Activated T-cell treated with anti-CD3 and anti-CD28 coated beads, Interleukin-2, amount 50 U/mL, for 4 hours (primary cell): ENCODE measurements around the gene MUC22. TPM values are rescaled to one million over a fixed set of nuclear protein-coding genes. Genes with fewer than 3 reads are reported as not detected.
A peak's percentile ranks its signal among the peaks of the same experiment; 100 is the strongest.
"Not testable (repeated sequence)": the region's sequence is repeated elsewhere in the genome, so short reads cannot be mapped to it uniquely, and the experiment has no call there.

Experiments used
- ATAC-seq, 2 donors: fragments of 200-7000 bp; cut with Tn5 transposase; one replicate each; pipeline ENCODE4 v1.10.0; 2021
- DNase-seq: peaks from one replicate; pipeline ENCODE4 v3.0.0-alpha.2; 2020
- H3K27me3 Mint-ChIP-seq: one replicate; pipeline ENCODE4 v1.8.0; 2021; ENCODE audit warnings: low read depth, mixed read lengths
- H3K36me3 Mint-ChIP-seq: one replicate; pipeline ENCODE4 v1.8.0; 2022; ENCODE audit warnings: mixed read lengths; ENCODE audit not compliant: insufficient read depth
- H3K4me1 Mint-ChIP-seq: one replicate; pipeline ENCODE4 v1.8.0; 2021; ENCODE audit warnings: low read depth, mixed read lengths
- H3K4me3 Mint-ChIP-seq: one replicate; pipeline ENCODE4 v1.8.0; 2021; ENCODE audit warnings: mild to moderate bottlenecking, moderate library complexity, mixed read lengths
- H3K9me3 Mint-ChIP-seq: one replicate; pipeline ENCODE4 v1.8.0; 2021; ENCODE audit warnings: mixed read lengths
- total RNA-seq, 3 donors: library from RNA; stranded (reverse); gene quantifications; one replicate each; pipeline ENCODE4 v1.2.1, GENCODE V29; 2021

Gene MUC22
- total RNA-seq, 3 donors from 2014 or later, result not detected

DNA sequence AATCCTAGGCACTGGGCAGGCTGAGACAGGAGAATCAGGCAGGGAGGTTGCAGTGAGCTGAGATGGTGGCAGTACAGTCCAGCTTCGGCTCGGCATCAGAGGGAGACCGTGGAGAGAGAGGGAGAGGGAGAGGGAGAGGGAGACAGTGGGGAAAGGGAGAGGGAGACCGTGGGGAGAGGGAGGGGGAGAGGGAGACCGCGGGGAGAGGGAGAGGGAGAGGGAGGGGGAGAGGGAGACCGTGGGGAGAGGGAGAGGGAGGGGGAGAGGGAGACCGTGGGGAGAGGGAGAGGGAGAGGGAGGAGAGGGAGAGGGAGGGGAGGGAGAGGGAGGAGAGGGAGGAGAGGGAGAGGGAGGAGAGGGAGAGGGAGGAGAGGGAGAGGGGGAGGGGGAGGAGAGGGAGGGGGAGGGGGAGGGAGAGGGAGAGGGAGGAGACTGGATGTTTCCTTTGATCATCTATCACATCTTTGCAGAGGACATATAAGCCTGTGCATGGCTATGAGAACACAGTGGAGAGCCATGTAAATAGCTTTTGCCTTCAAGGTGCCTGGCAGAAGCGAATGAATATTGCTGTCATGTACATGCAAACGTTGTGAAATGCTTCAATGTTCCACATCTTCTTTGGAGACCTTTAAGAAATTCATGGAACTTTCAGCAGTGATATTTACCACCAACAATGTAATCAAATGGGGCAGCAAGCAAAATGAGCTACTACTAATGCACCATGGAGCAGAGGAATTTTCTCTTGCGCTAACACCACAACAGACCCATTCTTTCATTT lies 57.8 kb downstream of the MUC22 start:
- not testable (repeated sequence) for ATAC-seq, DNase-seq, H3K36me3 Mint-ChIP-seq, H3K9me3 Mint-ChIP-seq, H3K4me3 Mint-ChIP-seq, H3K4me1 Mint-ChIP-seq, H3K27me3 Mint-ChIP-seq

DNA sequence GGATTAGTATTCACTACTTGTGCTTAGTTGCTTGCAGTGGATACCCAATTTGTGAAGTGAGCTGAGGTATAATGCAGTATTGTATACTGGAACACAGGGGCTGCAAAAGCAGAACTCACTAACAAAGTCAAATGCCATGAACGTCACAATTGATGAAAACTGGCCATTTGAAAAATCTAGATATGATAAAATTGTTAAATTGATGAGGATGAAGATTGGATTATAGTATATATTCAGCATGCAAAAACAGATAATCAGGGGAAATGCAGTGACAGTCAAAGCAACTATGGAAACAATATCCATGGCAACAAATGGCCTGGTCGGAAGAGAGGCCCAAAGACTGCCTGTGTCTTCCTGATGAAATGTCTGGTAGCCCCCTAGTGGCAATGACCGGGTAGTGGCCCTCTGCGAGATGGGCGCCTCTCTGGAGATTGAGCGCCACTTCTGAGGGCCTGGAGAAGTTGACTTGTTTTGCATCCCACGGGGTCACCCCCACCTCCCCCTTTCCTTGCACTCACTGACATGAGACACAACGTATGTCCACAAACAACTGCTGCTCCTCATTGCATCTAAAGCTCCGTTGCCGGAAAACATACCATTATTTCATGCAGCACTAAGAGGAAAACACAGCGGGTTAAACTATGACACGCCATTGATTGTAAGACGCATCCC lies 58.5 kb downstream of the MUC22 start:
- ATAC-seq, result peak; percentile 92 to 95
- H3K27me3 Mint-ChIP-seq, result no peaks in the 10 kb centered on the region
- peaks cover 3% of the 10 kb centered on the region for H3K4me1 Mint-ChIP-seq
- no peak overlapping the region for H3K4me3 Mint-ChIP-seq
- H3K36me3 Mint-ChIP-seq, result no peaks in the 10 kb centered on the region
- DNase-seq, result peak; percentile 64
- no peaks in the 10 kb centered on the region for H3K9me3 Mint-ChIP-seq

DNA sequence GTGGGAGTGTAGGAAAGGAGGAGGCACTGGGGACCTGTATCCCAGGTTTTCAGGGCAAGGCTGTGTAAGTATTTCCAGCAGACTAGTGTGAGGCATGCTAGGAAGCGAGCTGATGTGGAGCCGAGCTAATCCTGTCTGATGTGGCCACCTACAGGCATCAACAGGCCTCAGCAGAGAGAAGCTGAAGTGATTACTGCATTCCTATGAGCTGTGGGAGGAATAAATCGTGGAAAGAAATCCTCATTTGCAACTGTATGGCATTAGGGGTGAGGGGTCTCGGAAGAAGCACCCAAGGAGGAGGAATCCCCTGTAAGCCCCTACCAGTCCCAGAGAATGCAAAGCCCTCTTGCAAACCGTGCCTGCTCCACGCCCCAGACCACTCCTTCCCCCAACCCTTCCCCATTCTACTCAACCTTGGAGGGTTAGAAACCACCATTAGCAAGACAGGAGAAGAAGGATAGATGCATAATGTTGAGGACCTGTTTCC lies 60.5 kb downstream of the MUC22 start:
- no peak for ATAC-seq

DNA sequence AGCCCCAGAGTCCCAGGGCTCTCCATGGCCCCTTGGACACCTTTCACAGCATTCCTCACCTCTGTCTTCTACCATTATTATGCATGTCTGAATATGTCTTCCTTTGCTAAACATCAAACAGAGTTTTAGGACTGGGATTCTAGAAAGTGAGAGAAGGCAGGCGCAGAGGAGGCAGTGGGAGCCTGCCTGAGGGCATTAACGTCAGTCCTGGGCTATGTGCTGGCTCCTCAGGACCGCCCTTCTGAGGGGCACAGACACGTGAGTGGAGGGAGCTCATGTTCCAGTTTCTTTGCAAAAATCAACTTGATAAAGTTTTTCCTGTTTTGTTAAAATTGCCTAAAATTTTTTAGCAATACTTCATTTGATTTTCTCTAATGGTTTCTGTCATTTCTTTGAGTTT lies 64.1 kb downstream of the MUC22 start:
- ATAC-seq (no peak), DNase-seq (no peak)
- no peak overlapping the region for H3K4me3 Mint-ChIP-seq
- H3K4me1 Mint-ChIP-seq, result peaks cover 2% of the 10 kb centered on the region
- H3K9me3 Mint-ChIP-seq, result no peaks in the 10 kb centered on the region
- no peaks in the 10 kb centered on the region for H3K27me3 Mint-ChIP-seq
- H3K36me3 Mint-ChIP-seq, result no peaks in the 10 kb centered on the region

More for the DNA sequence above, 60.5 kb downstream of the MUC22 start:
- no peaks in the 10 kb centered on the region for H3K27me3 Mint-ChIP-seq
- H3K4me3 Mint-ChIP-seq, result no peak overlapping the region
- DNase-seq, result no peak
- H3K9me3 Mint-ChIP-seq, result no peaks in the 10 kb centered on the region
- no peaks in the 10 kb centered on the region for H3K36me3 Mint-ChIP-seq
- H3K4me1 Mint-ChIP-seq, result peaks cover 3% of the 10 kb centered on the region

DNA sequence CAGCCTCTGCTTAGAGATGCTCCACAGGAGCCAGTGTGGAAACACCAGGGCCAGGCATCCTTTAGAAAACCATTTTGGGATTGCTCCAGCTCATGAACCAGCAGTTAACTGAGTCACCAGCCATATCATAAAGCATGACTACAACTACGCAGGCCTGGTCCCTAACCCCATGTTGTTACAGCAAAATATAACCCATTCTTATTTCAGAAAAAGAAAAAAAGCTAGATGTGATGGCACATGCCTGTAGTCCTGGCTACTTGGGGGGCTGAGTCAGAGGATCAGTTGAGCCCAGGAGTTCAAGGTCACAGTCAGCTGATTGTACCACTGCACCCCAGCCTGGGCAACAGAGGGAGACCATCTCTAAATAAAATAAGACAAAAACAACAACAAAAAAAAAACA lies 65.3 kb downstream of the MUC22 start:
- DNase-seq, result no peak
- H3K4me1 Mint-ChIP-seq, result peaks cover 4% of the 10 kb centered on the region
- no peaks in the 10 kb centered on the region for H3K9me3 Mint-ChIP-seq
- H3K27me3 Mint-ChIP-seq, result no peaks in the 10 kb centered on the region
- H3K36me3 Mint-ChIP-seq, result no peaks in the 10 kb centered on the region
- no peak for ATAC-seq
- no peak overlapping the region for H3K4me3 Mint-ChIP-seq

DNA sequence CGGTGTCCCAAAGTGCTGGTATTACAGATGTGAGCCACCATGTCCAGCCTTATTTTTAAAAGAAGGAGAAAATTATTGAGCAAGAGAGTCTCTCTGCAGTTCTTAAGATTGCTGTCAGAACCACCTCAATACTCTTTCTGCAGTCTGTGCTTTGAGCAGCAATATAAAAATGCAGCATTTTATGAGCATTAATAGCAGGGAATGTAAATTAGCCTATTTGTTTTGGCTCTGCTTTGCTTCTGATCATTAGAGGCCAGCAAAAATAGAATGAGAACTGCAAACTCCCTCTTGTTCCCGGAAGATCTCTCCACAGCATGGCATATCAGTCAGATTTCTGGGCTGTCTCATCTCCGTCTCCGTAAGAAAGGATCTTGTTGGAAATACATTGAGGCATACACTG lies 66.3 kb downstream of the MUC22 start:
- Mint-ChIP-seq H3K27me3 (no peaks in the 10 kb centered on the region), H3K4me1 (peaks cover 4% of the 10 kb centered on the region), H3K9me3 (no peaks in the 10 kb centered on the region), H3K4me3 (no peak overlapping the region), H3K36me3 (no peaks in the 10 kb centered on the region)
- DNase-seq (no peak), ATAC-seq (no peak)

DNA sequence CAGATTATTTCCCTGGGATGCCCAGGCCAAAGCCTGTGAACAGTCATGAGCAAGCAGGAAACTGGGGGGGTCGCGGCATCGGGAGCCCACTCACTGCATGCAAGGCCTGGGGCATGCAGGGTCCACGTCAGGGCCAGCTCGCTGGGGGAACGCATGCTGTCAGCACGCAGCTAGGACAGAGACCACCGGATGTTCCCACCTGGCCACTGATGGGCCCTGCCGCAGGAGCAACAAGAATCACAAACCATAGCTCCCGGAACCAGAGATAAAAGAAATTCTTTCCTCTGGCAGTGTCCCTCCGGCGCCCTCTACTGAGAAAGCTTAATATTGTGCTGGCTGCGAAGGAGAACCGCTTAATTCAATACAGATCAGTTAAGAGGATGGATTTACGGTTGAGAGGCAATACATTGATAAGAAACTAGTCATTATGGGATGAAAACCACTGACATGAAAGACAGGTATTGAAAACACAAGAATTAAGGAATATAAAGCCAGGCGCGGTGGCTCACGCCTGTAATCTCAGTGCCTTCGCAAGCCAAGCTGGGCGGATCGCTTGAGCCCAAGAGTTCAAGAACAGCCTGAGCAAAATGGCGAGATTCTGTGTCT lies 69.5 kb downstream of the MUC22 start:
- peak overlapping the region; percentile 35 for H3K4me3 Mint-ChIP-seq
- ATAC-seq (peak; percentile 81 to 91), DNase-seq (peak; percentile 55)
- H3K27me3 Mint-ChIP-seq, result no peaks in the 10 kb centered on the region
- H3K36me3 Mint-ChIP-seq, result no peaks in the 10 kb centered on the region
- H3K4me1 Mint-ChIP-seq, result peaks cover 4% of the 10 kb centered on the region
- H3K9me3 Mint-ChIP-seq, result no peaks in the 10 kb centered on the region

DNA sequence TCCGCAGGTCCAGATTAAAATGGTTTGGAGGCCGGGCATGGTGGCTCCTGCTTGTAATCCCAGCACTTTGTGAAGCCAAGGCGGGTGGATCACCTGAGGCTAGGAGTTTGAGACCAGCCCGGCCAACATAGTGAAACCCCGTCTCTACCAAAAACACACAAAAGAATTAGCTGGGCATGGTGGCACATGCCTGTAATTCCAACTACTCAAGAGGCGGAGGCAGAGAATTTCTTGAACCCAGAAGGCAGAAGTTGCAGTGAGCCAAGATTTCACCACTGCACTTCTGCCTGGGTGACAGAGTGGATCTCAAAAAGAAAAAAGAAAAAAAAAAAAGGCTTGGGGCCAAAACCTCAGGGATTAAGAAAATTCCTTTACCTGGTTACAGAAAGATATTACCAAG lies 71.6 kb downstream of the MUC22 start:
- no peaks in the 10 kb centered on the region for H3K27me3 Mint-ChIP-seq
- no peak for ATAC-seq
- H3K36me3 Mint-ChIP-seq, result no peaks in the 10 kb centered on the region
- peaks cover 5% of the 10 kb centered on the region for H3K4me1 Mint-ChIP-seq
- H3K4me3 Mint-ChIP-seq, result no peak overlapping the region
- DNase-seq, result no peak
- no peaks in the 10 kb centered on the region for H3K9me3 Mint-ChIP-seq

DNA sequence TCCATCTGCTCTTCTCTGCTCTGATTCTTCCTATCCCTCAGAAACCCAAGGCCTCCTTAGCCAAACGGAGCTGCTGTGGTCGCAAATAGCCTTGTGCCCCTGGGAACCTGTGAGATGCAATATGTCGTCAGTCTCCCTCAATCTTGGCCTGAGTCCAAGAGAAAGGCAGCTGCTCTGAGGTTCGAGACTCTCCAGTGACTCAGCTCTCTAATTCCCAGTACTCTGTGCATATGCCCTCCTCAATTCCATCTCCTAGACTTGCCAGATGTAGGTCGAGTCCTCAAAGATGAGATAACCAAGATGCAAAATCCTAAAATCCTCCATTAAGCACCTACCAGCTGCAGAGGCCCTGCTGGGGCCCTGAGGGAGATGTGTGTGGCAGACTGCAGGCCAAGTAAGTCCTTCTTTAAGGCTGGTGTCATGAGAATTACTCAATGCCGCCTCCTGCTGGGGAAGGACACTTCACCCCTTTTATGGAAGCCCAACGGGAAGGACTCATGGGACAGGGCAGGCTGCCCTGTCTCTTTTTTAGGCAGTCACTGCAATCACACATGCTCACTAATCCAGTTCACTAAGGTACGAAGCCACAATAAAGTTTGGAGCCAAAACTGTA lies 73.6 kb downstream of the MUC22 start:
- no peak for ATAC-seq
- peaks cover 10% of the 10 kb centered on the region for H3K4me1 Mint-ChIP-seq
- H3K27me3 Mint-ChIP-seq, result no peaks in the 10 kb centered on the region
- DNase-seq, result peak; percentile 16
- no peaks in the 10 kb centered on the region for H3K9me3 Mint-ChIP-seq
- no peaks in the 10 kb centered on the region for H3K36me3 Mint-ChIP-seq
- no peak overlapping the region for H3K4me3 Mint-ChIP-seq

Other genes starting within 250 kb of the MUC22 start
- 10 to 100 TPM; 13.9 to 23.1 (median 14.2) TPM for gene DDR1, start 126.0 kb upstream of the MUC22 start, total RNA-seq
- gene GTF2H4, start 102.3 kb upstream of the MUC22 start, total RNA-seq, result 10 to 100 TPM; 69.6 to 74.0 (median 73.8) TPM
- 10 to 100 TPM; 73.6 to 95.1 (median 79.3) TPM for gene VARS2, start 96.2 kb upstream of the MUC22 start, total RNA-seq
- under 1 TPM in 1 of 3 donors, not detected in 2; 0.28 TPM for gene SFTA2, start 78.3 kb upstream of the MUC22 start, total RNA-seq
- gene MUCL3, start 69.5 kb upstream of the MUC22 start, total RNA-seq, result under 1 TPM in 1 of 3 donors, not detected in 2; 0.03 TPM
- gene MUC21, start 26.8 kb upstream of the MUC22 start, total RNA-seq, result not detected
- not detected for gene C6orf15, start 102.1 kb downstream of the MUC22 start, total RNA-seq
- not detected for gene PSORS1C1, start 104.3 kb downstream of the MUC22 start, total RNA-seq
- not detected for gene CDSN, start 110.0 kb downstream of the MUC22 start, total RNA-seq
- not detected for gene PSORS1C2, start 128.6 kb downstream of the MUC22 start, total RNA-seq
- 10 to 100 TPM; 22.1 to 23.4 (median 23.1) TPM for gene CCHCR1, start 147.3 kb downstream of the MUC22 start, total RNA-seq
- gene TCF19, start 148.1 kb downstream of the MUC22 start, total RNA-seq, result 10 to 100 TPM; 28.8 to 31.1 (median 30.8) TPM
- 1 to 10 TPM in 2 of 3 donors, under 1 TPM in 1; 0.63 to 1.4 (median 1.0) TPM for gene POU5F1, start 160.2 kb downstream of the MUC22 start, total RNA-seq